Measurements from ENCODE around the gene LYPLA2.

GRCh38 chr1:23798662-23799142, 7.8 kb downstream of the LYPLA2 start:
- TF ChIP-seq EZH2 (IDR thresholded peaks at IDR 0.05; ENCODE audit: insufficient read depth, poor library complexity, severe bottlenecking) (no peak), EZH2phosphoT487 (IDR thresholded peaks at IDR 0.05; ENCODE audit: insufficient read depth, low read depth) (no peak)

Measured in GM23248 (cell line).